GM12878 (cell line): ENCODE data around the gene C15orf40. TPM values are rescaled to one million over a fixed set of nuclear protein-coding genes. Genes with fewer than 3 reads are reported as not detected.

Source experiments
- ATAC-seq: fragments of 200-7000 bp; cut with Tn5 transposase; 3 replicates; pipeline ENCODE4 v1.9.1; 2020; ENCODE audit warnings: mild to moderate bottlenecking, moderate library complexity
- BruUV-seq: library from RNA; stranded (reverse); fragments of 400-500 nt; replicated peaks from 2 replicates; lab custom pipeline; 2021; lab: Mats Ljungman, UMichigan
- CTCF ChIA-PET: fragments of 300-600 bp; sonication (Branson Sonifier 250); formaldehyde crosslinking; extraction: SDS; loops from one replicate; lab custom pipeline; 2021; ENCODE audit warnings: inconsistent platforms; lab: Yijun Ruan, JAX
- POLR2A ChIA-PET: fragments of 350-600 bp; formaldehyde crosslinking; extraction: SDS; loops from one replicate; lab custom pipeline; 2021; ENCODE audit warnings: inconsistent platforms; lab: Charles Lee
- RAD21 ChIA-PET: fragments of 300-600 bp; sonication (Branson Sonifier 250); formaldehyde crosslinking; loops from one replicate; lab custom pipeline; 2023; ENCODE audit warnings: antibody characterized with exemption; ENCODE audit not compliant: unreplicated experiment; lab: Charles Lee
- SMC1A ChIA-PET: fragments of 300-600 bp; sonication (Branson Sonifier 250); formaldehyde crosslinking; loops from one replicate; lab custom pipeline; 2023; ENCODE audit not compliant: unreplicated experiment, uncharacterized antibody; lab: Charles Lee
- DNase-seq: peaks from one replicate; pipeline ENCODE4 v3.0.0-alpha.2; 2011; ENCODE audit warnings: low read depth, low spot score
- FAIRE-seq: peaks from 3 replicates; lab custom pipeline; 2011; peaks lifted over from hg19 to GRCh38; lab: Jason Lieb, UNC
- H2AFZ ChIP-seq: 2 replicates; pipeline ENCODE4 v1.6.0; 2011; ENCODE audit warnings: low read depth, low read length, control low read depth; ENCODE audit not compliant: control insufficient read depth
- H3K27ac ChIP-seq: 2 replicates; pipeline ENCODE4 v1.5.1; 2011; ENCODE audit warnings: control low read depth; ENCODE audit not compliant: control insufficient read depth, insufficient read depth
- H3K27me3 ChIP-seq, 2 experiments: replicated peaks in 1 of 2; 2 replicates each; pipeline versions ENCODE4 v1.6.0 to v1.6.1; 2011; ENCODE audit warnings: low read length in 1 of 2; ENCODE audit not compliant: control insufficient read depth in 2 of 2, insufficient read depth in 2 of 2
- H3K36me3 ChIP-seq, 2 experiments: 2 replicates each; pipeline ENCODE4 v1.5.1; 2011; ENCODE audit warnings: low read length in 1 of 2; ENCODE audit not compliant: control insufficient read depth in 2 of 2, insufficient read depth in 2 of 2
- H3K4me1 ChIP-seq: 2 replicates; pipeline ENCODE4 v1.6.1; 2011; ENCODE audit warnings: mild to moderate bottlenecking, low read length, moderate library complexity, mixed read lengths; ENCODE audit not compliant: control insufficient read depth, insufficient read depth
- H3K4me2 ChIP-seq: 2 replicates; pipeline ENCODE4 v1.6.0; 2011; ENCODE audit warnings: control low read depth; ENCODE audit not compliant: control insufficient read depth, insufficient read depth
- H3K4me3 ChIP-seq: fragments of 200-600 bp; sonication (generic); 2 replicates; pipeline ENCODE4 v1.5.1; 2016
- H3K79me2 ChIP-seq: 2 replicates; pipeline ENCODE4 v1.6.0; 2011; ENCODE audit warnings: low read length; ENCODE audit not compliant: control insufficient read depth, insufficient read depth
- H3K9ac ChIP-seq: 2 replicates; pipeline ENCODE4 v1.8.0; 2011; ENCODE audit warnings: low read length, control low read depth, mixed read lengths; ENCODE audit not compliant: control insufficient read depth, insufficient read depth
- H3K9me3 ChIP-seq: replicated peaks from 3 replicates; pipeline ENCODE4 v1.5.1; 2011; ENCODE audit warnings: mild to moderate bottlenecking, low read length; ENCODE audit not compliant: control insufficient read depth, insufficient read depth
- H4K20me1 ChIP-seq: 2 replicates; pipeline ENCODE4 v1.6.0; 2011; ENCODE audit not compliant: control insufficient read depth, insufficient read depth
- ASH2L ChIP-seq: fragments of 300-600, 200-600 bp; sonication (generic); IDR thresholded peaks from 2 replicates; pipeline ENCODE4 v1.6.1; 2017; ENCODE audit warnings: low read depth, mild to moderate bottlenecking, borderline replicate concordance
- CHD2 ChIP-seq: IDR thresholded peaks from 2 replicates; pipeline ENCODE4 v1.6.1; 2011; ENCODE audit warnings: low read depth, low read length, improper control_type of control experiment, borderline replicate concordance
- DPF2 ChIP-seq: fragments of 450-650 bp; IDR thresholded peaks from 2 replicates; pipeline ENCODE4 v1.6.1; 2017; ENCODE audit warnings: mild to moderate bottlenecking
- E2F4 ChIP-seq: IDR thresholded peaks from 2 replicates; pipeline ENCODE4 v1.6.1; 2012; ENCODE audit warnings: low read depth, low read length, improper control_type of control experiment
- FOXK2 ChIP-seq: fragments of 450-650 bp; IDR thresholded peaks from 2 replicates; pipeline ENCODE4 v1.6.1; 2017; ENCODE audit warnings: mild to moderate bottlenecking, moderate library complexity
- KAT2A ChIP-seq: conservative IDR thresholded peaks from 2 replicates; pipeline ENCODE4 v1.6.1; 2011; ENCODE audit warnings: low read depth, low read length; ENCODE audit not compliant: control insufficient read depth
- PAX5 ChIP-seq: IDR thresholded peaks from 2 replicates; pipeline ENCODE4 v1.6.1; 2011; ENCODE audit warnings: low read depth, low read length, borderline replicate concordance
- RFX5 ChIP-seq: IDR thresholded peaks from 2 replicates; pipeline ENCODE4 v1.6.1; 2011; ENCODE audit warnings: low read depth, low read length, improper control_type of control experiment
- SREBF2 ChIP-seq: IDR thresholded peaks from 2 replicates; pipeline ENCODE4 v1.6.1; 2012; ENCODE audit warnings: mild to moderate bottlenecking, low read length
- SUZ12 ChIP-seq: fragments of 200-600 bp; sonication (generic); IDR thresholded peaks from one replicate; pipeline ENCODE4 v1.6.1; 2018; ENCODE audit warnings: antibody characterized with exemption, mild to moderate bottlenecking; ENCODE audit not compliant: unreplicated experiment
- TCF12 ChIP-seq: IDR thresholded peaks from 2 replicates; pipeline ENCODE4 v1.6.1; 2011; ENCODE audit warnings: low read depth, mild to moderate bottlenecking, low read length
- USF1 ChIP-seq: IDR thresholded peaks from 2 replicates; pipeline ENCODE4 v1.6.1; 2011; ENCODE audit warnings: borderline replicate concordance, low read depth, mild to moderate bottlenecking, moderate library complexity, mixed read lengths, low read length; ENCODE audit not compliant: insufficient read depth; ENCODE audit errors: extremely low read length
- WGBS: methylation state at CpG from one replicate; pipeline ENCODE4 v1.1.6; 2016; ENCODE audit warnings: low lambda C conversion rate; ENCODE audit not compliant: insufficient replicate concordance, insufficient coverage; ENCODE audit errors: missing lambda C conversion rate; 5-methylcytosine and 5-hydroxymethylcytosine counted together
- in situ Hi-C: fragments of 300-500 bp; cut with MboI; formaldehyde crosslinking; loops from 9 replicates; pipeline ENCODE4 v1.14.3; 2018; ENCODE audit warnings: mixed read lengths
- intact Hi-C: fragments of 100-400 bp; cut with micrococcal nuclease; formaldehyde crosslinking; loops from one replicate; pipeline ENCODE4 v1.14.2; 2022; ENCODE audit not compliant: unreplicated experiment
- polyA plus RNA-seq, 11 experiments: library from polyadenylated mRNA; depleted of rRNA in 4 of 11; unstranded in 6 of 11; stranded (reverse) in 5 of 11; fragments of >200 nt; fragmentation: Nextera tagmentation in 4 of 11; fragmentation: Illumina TruSeq in 1 of 11; extraction: Ambion mirVana in 4 of 11; extraction: Trizol in 1 of 11; gene quantifications; 1 replicate in 1 of 11; 2 replicates in 10 of 11; pipeline versions ENCODE4 v1.2.1 to v1.2.3, GENCODE V29; 2011 to 2016; ENCODE audit warnings: inconsistent platforms in 2 of 11, missing spikeins in 2 of 11, low read depth in 1 of 11
- total RNA-seq, 4 experiments: library from RNA; depleted of rRNA in 3 of 4; stranded (reverse); fragments of >200 nt in 3 of 4; fragmentation: Illumina TruSeq in 1 of 4; extraction: Trizol in 1 of 4; gene quantifications; 2 replicates each; pipeline versions ENCODE4 v1.2.1 to v1.2.3, GENCODE V29; 2013 to 2021

The C15orf40 gene
- total and polyA plus RNA-seq, 10 of the 15 experiments (the other 5 are each of a cell fraction or from before 2014, with no cell fraction given) = 21.3 to 70.0 (median 31.8) TPM

- Histone ChIP-seq H3K4me3 (no peak overlapping the region), H3K9me3 (no peaks in the 10 kb centered on the region), H3K27ac (no peak overlapping the region), H3K4me2 (no peak overlapping the region), H3K27me3 (peaks cover 0 to 2% of the 10 kb centered on the region in 2 experiments; a peak in 1 of 4 replicates), H3K4me1 (peaks cover 13% of the 10 kb centered on the region), H3K9ac (no peak overlapping the region), H2AFZ (no peak overlapping the region), H3K79me2 (no peaks in the 10 kb centered on the region), H4K20me1 (no peaks in the 10 kb centered on the region; the same call in 1 of the 2 replicates), H3K36me3 (no peaks in the 10 kb centered on the region)
- ChIA-PET RAD21 (no interaction called here), POLR2A (no interaction called here), SMC1A (interaction anchor here (0.6 to 1.2 kb wide), 3 partner anchors 30 to 68 kb away, joined by 3 to 5 read pairs (median 3); no protein-coding TSS in a partner anchor), CTCF (interaction anchor here (0.9 kb wide), 1 partner anchor 438 kb away, joined by 3 read pairs; no protein-coding TSS in a partner anchor)
- BruUV-seq = no TSS peak
- TF ChIP-seq USF1 (no peak), PAX5 (no peak), KAT2A (no peak), SUZ12 (no peak), RFX5 (no peak)
- 61% methylated on average over 7 of the region's 7 CpGs for WGBS
- ATAC-seq (no peak), DNase-seq (no peak), FAIRE-seq (no peak)
- intact Hi-C loops (no loop called here), in situ Hi-C loops (no loop called here)
These were observed 42.1 kb downstream of the C15orf40 start for GRCh38 chr15:82969353-82969752.

- CTCF ChIA-PET = no interaction called here
- intact Hi-C loops (no loop called here), in situ Hi-C loops (no loop called here)
- no peak overlapping the region for H2AFZ ChIP-seq
- DNase-seq = no peak
- no peaks in the 10 kb centered on the region for H3K79me2 ChIP-seq
- no peak for TF ChIP-seq TCF12
- TF ChIP-seq CHD2 = no peak
- no peak for TF ChIP-seq SREBF2
- TF ChIP-seq RFX5 = no peak
- TF ChIP-seq FOXK2 = no peak
- no peak for TF ChIP-seq E2F4
- no peak for TF ChIP-seq DPF2
- TF ChIP-seq ASH2L = no peak
- no peaks in the 10 kb centered on the region for H3K9me3 ChIP-seq
- RAD21 ChIA-PET = no interaction called here
- H3K27ac ChIP-seq = no peak overlapping the region
- ATAC-seq = no peak
- H3K36me3 ChIP-seq = no peaks in the 10 kb centered on the region
- no peaks in the 10 kb centered on the region; the same call in 1 of the 2 replicates for H4K20me1 ChIP-seq
- no peak overlapping the region for H3K9ac ChIP-seq
- FAIRE-seq = no peak
- 95% methylated on average over 4 of the region's 4 CpGs for WGBS
- SMC1A ChIA-PET = interaction anchor here (1.2 kb wide), 1 partner anchor 32 kb away, joined by 3 read pairs; no protein-coding TSS in a partner anchor
- no peak overlapping the region for H3K4me2 ChIP-seq
- H3K27me3 ChIP-seq = peaks cover 0 to 2% of the 10 kb centered on the region in 2 experiments; a peak in 2 of 4 replicates
- H3K4me3 ChIP-seq = no peak overlapping the region
- H3K4me1 ChIP-seq = peaks cover 13% of the 10 kb centered on the region
- POLR2A ChIA-PET = no interaction called here
- no TSS peak for BruUV-seq
These were observed 43.4 kb downstream of the C15orf40 start for GRCh38 chr15:82968066-82968465.
